GM18508 (cell line): ENCODE results near the gene SMARCAL1.
"Not testable (repeated sequence)": the region's sequence is repeated elsewhere in the genome, so short reads cannot be mapped to it uniquely, and the experiment has no call there.

Source experiments
- ATAC-seq: cut with Tn5 transposase; IDR thresholded peaks from one replicate; pipeline ENCODE4 v1.9.1; 2021; ENCODE audit warnings: moderate number of reproducible peaks; ENCODE audit not compliant: insufficient read depth, unreplicated experiment

Gene SMARCAL1

DNA sequence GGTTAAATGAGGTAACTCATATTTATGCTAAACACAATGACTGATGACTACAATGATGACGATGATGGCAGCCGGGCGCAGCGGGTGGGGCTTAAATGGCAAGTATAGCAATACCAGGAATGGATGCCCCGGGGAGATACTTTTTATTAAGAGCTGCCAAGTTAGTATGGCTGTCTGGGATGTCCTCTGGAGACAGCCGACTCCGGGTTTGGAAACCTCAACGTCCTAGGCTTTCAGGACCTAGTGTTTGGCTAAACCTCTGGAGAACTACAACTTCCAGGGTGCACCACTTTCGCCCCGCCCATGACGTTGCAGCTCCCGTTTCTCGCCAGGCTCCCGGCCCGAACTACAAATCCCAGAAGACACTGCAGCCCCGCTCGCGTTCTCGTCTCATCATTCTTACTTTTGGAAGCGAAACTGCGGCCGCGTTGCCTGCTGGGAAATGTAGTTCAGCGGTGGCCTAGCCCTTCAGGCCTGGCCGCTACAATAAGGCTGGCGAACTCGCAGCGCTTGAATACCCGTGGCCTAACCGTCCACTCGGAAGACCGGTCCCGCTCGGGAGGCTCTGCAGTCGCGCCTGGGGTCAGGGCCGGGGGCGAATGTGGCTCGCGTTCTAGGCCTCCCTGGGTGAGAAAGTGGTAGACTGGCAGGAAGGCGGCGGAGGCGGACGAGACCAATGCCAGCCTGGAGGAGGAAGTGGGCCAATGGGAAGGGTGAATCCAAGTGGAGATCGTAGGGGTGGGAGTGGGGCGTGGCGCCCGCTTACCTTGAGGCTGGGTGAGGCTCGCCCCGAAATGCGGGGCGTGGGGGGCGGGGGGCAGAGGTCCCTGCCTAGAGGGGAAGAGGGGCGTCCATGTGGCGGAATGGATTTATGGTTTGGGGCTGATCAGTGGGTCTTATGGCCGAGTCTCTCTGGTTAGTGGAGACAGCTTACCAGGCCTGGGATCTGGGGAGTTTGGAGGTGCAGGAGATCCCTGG lies at the start of gene SMARCAL1:
TSS of gene SMARCAL1 (plus strand) at position 463 of the 978 bp plus-strand sequence. CDS start 2,221 bp downstream, outside the sequence.
- peak; percentile 89 for ATAC-seq

DNA sequence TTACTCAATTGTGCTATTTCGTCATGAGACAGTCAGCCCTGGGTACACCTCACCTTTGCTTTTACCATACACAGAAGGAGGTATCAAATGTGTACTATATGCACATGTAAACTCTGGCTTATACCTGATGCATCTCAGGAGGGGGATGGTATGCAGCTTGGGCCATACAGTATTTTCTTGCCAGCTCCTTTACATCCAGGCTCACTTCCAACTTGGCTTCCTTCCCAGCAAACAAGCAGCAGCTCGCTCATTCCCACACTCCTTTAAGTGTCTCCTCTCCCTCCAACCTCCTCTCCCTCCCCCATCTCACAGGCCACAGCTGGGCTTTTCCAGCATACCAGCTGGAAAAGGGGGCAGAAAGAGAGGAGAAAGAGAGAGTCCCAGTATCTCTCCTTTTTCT lies 49.6 kb upstream of the SMARCAL1 start:
- no peak for ATAC-seq

GRCh38 chr2:216363221-216363620 lies 49.1 kb upstream of the SMARCAL1 start:
- ATAC-seq: no peak

- ATAC-seq: no peak
Measured at GRCh38 chr2:216365518-216365917, 46.8 kb upstream of the SMARCAL1 start.

- no peak for ATAC-seq
Measured at GRCh38 chr2:216366777-216367471, 45.4 kb upstream of the SMARCAL1 start.

DNA sequence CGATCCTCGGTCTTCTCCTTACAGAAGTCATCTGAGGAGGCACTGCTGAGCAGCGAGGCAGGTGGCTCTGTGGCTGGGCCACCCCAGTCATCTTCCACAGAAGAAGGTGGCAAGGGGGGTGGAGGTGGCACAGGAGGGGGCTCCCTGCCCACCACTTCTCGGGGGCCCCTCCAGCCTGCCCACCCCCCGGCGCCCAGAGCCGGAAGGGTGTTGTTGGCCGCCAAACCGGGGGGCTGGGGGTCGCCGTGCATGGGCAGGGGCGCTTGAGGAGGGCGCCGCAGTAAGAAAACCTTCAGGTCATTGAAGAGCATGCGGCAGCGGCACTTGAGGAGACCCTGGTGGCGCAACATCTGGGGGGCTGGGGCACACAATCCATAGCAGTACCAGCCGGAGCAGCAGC lies 42.5 kb upstream of the SMARCAL1 start:
- no peak for ATAC-seq

- ATAC-seq: no peak
Measured at GRCh38 chr2:216370961-216371712, 41.1 kb upstream of the SMARCAL1 start.

DNA sequence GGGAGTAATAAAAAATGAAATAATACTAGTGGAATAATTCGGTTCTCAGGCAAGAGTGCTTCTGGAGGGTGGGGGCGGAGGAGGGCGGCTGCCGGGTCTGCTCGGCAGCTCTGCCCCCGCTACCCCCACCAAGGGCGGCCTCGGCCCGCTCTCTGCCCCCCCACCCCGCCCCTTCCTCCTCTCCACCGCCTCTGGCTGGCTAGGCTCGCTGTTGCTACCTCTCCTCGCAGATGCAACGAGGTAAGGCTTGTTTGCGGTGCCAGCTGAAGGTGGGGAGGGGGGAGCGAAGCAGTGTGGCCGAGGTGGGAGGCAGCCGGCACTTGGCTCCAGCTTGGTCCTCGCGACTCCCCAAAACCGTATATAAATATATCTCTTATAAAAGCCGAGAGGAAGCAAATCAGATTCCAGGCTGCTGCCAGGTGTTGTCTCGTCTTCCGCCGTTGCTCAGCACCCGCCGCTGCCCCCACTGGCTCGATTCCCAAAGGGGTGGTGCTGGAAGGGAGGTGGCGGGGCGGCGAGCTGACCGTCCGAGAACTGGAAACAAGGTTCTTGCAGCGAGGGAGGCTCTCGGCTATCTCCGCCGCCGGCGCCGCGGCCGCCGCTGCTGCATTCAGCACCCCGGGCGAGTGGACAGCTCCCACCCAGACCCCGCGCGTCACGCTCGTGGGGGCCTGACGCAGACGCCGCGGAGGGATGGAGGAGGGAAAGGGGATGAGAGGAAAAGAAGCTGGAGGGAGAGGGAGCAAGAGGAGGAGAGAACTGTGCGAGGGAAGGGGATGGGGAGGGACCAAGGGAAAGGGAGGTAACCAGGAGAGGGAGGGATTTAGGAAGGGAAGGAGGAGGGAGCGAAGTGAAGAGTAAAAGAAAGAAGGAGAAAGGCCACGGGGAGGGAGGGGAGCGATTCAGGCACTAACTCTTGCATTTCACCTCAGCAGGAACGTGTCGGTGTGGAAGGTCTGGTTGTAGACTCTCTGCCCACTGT lies 40.3 kb upstream of the SMARCAL1 start, which contains the start of gene MARCHF4:
TSS of gene MARCHF4 (minus strand) at position 763 of the 982 bp plus-strand sequence. CDS start 2,223 bp downstream, outside the sequence.
- no peak for ATAC-seq

- ATAC-seq: no peak
Measured at GRCh38 chr2:216372761-216373291, 39.5 kb upstream of the SMARCAL1 start.

DNA sequence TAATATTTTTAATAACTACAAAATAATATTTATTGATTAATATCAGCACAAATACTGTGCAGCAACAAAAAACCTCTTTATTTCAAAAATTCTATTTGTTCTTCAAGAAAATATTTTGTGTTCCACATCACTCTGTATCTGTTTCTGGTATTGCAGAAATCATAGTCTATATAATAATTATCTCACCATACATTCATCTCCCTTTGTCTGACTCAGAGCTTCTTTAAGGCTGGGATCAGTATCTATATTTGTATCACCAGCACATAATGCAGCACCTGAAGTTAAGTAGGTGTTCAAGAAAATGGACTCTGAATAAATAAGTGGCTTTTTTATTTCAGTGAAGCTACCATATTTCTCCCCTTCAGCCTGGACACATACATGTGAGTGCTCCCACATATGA lies 38.4 kb upstream of the SMARCAL1 start:
- ATAC-seq: no peak

DNA sequence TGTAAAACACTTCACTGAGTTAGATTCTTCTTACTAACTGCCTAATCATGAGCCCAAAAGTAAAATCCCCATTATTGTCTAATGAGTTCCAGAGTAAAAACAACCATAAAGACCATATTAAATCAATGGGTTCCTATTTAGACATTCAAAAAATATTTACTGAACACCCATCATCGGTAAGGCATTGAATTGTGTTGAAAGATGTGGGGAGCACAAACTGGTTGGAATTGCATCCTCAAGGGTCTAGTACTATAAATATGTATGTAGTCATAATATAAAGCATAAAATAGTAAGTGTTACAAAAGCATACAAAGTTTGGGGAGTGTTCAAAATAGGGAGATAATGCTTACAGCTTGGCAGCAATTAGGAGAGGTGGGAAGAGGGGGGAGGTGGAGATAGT lies 37.0 kb upstream of the SMARCAL1 start:
- no peak for ATAC-seq

DNA sequence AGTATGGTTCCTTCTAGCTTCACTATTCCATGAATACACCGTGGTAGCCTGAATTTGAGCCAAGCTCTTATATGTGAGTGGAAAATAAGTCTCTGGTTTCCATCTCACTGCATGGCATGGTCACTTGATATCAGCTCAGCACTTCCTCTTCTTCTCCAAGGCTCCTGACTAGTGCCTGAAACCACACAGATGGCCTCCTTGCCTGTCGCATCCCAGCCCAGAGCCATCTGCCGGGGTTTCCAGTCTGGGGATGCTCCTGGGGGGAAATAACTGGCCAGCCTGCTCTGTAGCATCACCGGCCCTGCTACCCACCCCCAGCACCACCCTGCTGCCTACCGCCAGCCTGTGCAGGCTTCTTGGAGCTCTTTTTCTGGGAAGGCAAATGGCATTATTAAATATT lies 32.3 kb upstream of the SMARCAL1 start:
- ATAC-seq: no peak

GRCh38 chr2:216384409-216384808 lies 27.9 kb upstream of the SMARCAL1 start:
- not testable (repeated sequence) for ATAC-seq

DNA sequence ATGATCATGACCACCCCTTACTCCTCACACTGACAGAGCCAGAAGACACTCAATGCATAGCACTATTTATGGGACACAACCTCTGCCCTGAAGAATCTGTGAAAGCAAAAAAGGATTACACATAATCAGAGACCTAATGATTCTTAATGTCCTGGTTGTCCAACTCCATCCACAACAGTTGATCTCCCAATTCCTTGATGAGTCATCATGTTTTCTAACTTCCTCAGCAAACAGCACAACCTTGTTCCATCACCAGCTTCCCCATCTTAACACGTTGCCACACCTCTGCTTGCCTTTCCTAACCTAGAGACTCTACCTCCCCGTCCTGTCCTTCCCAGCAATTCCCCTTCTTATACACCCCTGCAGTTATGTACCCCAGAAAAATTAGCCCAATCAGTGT lies 26.8 kb upstream of the SMARCAL1 start:
- no peak for ATAC-seq

GRCh38 chr2:216387262-216387661 lies 25.0 kb upstream of the SMARCAL1 start:
- no peak for ATAC-seq

DNA sequence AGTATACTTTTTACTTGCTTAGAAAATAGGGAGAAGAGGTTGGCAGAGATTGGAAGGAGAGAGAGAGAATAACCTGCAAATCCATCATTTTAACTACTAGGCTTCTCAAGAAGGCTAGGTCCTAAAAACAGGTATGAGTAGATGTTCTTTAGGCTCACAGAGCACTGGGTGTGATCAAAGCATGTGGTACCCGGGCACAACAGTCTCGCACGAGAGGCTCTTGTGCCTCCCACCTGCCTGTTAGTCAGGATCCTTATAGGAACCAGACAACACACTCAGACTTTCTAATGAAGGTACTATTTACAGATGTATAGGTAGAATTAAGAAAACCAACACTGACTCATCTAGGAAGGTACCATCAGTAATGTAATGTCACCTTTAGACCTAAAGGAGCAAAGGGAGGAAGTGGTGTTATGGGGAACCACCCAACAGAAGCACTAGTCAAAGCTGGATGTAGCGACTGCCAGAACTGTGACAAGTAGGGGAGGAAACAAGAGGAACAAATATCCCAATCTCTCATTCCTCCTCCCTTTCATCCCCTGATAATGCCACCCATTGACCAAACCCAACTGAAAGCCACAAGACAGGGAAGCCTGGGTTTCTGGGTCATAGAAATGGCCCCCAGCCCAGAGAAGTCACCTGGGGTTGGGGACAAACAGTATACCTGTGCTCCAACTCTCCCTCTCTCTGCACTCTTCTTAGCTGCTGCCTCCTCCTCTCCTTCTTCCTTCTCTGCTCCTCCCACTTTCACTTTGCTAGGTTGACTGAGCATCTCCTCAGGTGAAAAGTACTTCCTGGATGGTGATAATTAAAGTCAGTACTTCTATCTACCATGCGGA lies 24.0 kb upstream of the SMARCAL1 start:
- ATAC-seq: peak; percentile 88

DNA sequence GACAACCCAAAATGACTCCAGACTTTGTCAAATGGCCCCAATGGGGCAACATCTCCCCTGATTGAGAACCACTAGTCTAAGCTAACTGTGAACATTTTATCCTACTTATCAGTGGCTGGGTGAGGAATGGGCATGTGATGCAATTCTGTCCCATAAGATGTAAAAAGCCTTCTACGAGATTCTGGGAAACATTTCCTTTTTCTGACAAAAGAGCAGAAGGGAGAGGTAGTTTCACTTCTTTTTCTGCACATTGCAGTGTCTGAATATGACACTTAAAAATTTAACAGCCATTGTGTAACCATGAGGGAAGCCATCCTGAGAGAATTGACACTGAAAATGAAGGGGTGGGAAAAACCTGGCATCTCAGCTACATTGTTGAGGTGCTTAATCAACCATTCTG lies 22.7 kb upstream of the SMARCAL1 start:
- no peak for ATAC-seq

GRCh38 chr2:216391401-216391800 lies 20.9 kb upstream of the SMARCAL1 start:
- no peak for ATAC-seq
